Forelimb muscle (tissue), 1 donor: Measurements from ENCODE around the gene KCNMA1. TPM values are rescaled to one million over a fixed set of nuclear protein-coding genes. Genes with fewer than 3 reads are reported as not detected.

Experiments
- DNase-seq: peaks from one replicate; pipeline ENCODE4 v3.0.0-alpha.2; 2013; ENCODE audit warnings: low read depth
- polyA plus RNA-seq: library from polyadenylated mRNA; unstranded; fragments of 120-200 nt; gene quantifications from one replicate; pipeline ENCODE4 v1.2.1, GENCODE V29; 2013; ENCODE audit not compliant: insufficient read length

The KCNMA1 gene
- polyA plus RNA-seq, 1 donor = 15.1 TPM

GRCh38 chr10:77022671-77023070 is 614.9 kb downstream of the KCNMA1 start:
- no peak for DNase-seq

- DNase-seq = no peak
These were observed 615.6 kb downstream of the KCNMA1 start for GRCh38 chr10:77021966-77022490.

- DNase-seq = no peak
These were observed 617.1 kb downstream of the KCNMA1 start for GRCh38 chr10:77020426-77021040.

GRCh38 chr10:77016855-77017254 is 620.8 kb downstream of the KCNMA1 start:
- no peak for DNase-seq

- no peak for DNase-seq
These were observed 621.3 kb downstream of the KCNMA1 start for GRCh38 chr10:77016278-77016815.

- no peak for DNase-seq
These were observed 622.2 kb downstream of the KCNMA1 start for GRCh38 chr10:77015360-77015759.

GRCh38 chr10:77012812-77013500 is 624.7 kb downstream of the KCNMA1 start:
- no peak for DNase-seq

GRCh38 chr10:77011874-77012811 is 625.5 kb downstream of the KCNMA1 start:
- DNase-seq = peak; percentile 80

GRCh38 chr10:77010430-77010829 is 627.2 kb downstream of the KCNMA1 start:
- DNase-seq = no peak

- DNase-seq = no peak
These were observed 629.8 kb downstream of the KCNMA1 start for GRCh38 chr10:77007834-77008233.

- no peak for DNase-seq
These were observed 630.6 kb downstream of the KCNMA1 start for GRCh38 chr10:77006836-77007511.

GRCh38 chr10:77005871-77006270 is 631.7 kb downstream of the KCNMA1 start:
- no peak for DNase-seq

- peak; percentile 68 for DNase-seq
These were observed 632.6 kb downstream of the KCNMA1 start for GRCh38 chr10:77004917-77005564.

GRCh38 chr10:77002872-77003271 is 634.7 kb downstream of the KCNMA1 start:
- no peak for DNase-seq

GRCh38 chr10:77001206-77001605 is 636.4 kb downstream of the KCNMA1 start:
- no peak for DNase-seq

GRCh38 chr10:76998451-76998850 is 639.2 kb downstream of the KCNMA1 start:
- no peak for DNase-seq

- no peak for DNase-seq
These were observed 640.0 kb downstream of the KCNMA1 start for GRCh38 chr10:76997631-76998030.

- no peak for DNase-seq
These were observed 642.6 kb downstream of the KCNMA1 start for GRCh38 chr10:76995023-76995422.

- DNase-seq = no peak
These were observed 644.4 kb downstream of the KCNMA1 start for GRCh38 chr10:76993213-76993612.

GRCh38 chr10:76992467-76992866 is 645.1 kb downstream of the KCNMA1 start:
- no peak for DNase-seq

GRCh38 chr10:76991621-76992020 is 646.0 kb downstream of the KCNMA1 start:
- no peak for DNase-seq
